TTC549 (cell line): ENCODE measurements around the gene TRPM3.

Source experiments
- FAIRE-seq: peaks from 2 replicates; lab custom pipeline; 2012; peaks lifted over from hg19 to GRCh38; lab: Jason Lieb, UNC

Gene TRPM3

GRCh38 chr9:71097671-71098070 is 23.8 kb downstream of the TRPM3 start:
- FAIRE-seq, result no peak

GRCh38 chr9:71096421-71097108 is 24.9 kb downstream of the TRPM3 start:
- no peak for FAIRE-seq

GRCh38 chr9:71094708-71095251 is 26.6 kb downstream of the TRPM3 start:
- no peak for FAIRE-seq

- no peak for FAIRE-seq
Measured at GRCh38 chr9:71090896-71091295, 30.5 kb downstream of the TRPM3 start.

GRCh38 chr9:71079451-71079850 is 42.0 kb downstream of the TRPM3 start:
- FAIRE-seq, result no peak

- FAIRE-seq, result no peak
Measured at GRCh38 chr9:71076096-71076495, 45.3 kb downstream of the TRPM3 start.

- FAIRE-seq, result no peak
Measured at GRCh38 chr9:71073494-71073893, 47.9 kb downstream of the TRPM3 start.

- FAIRE-seq, result no peak
Measured at GRCh38 chr9:71072587-71072986, 48.8 kb downstream of the TRPM3 start.

GRCh38 chr9:71071633-71072032 is 49.8 kb downstream of the TRPM3 start:
- no peak for FAIRE-seq

GRCh38 chr9:71058660-71059059 is 62.8 kb downstream of the TRPM3 start:
- FAIRE-seq, result no peak

- no peak for FAIRE-seq
Measured at GRCh38 chr9:71052287-71052686, 69.1 kb downstream of the TRPM3 start.

- no peak for FAIRE-seq
Measured at GRCh38 chr9:71048280-71048679, 73.1 kb downstream of the TRPM3 start.

- no peak for FAIRE-seq
Measured at GRCh38 chr9:71042448-71042990, 78.9 kb downstream of the TRPM3 start.

GRCh38 chr9:71037521-71037920 is 83.9 kb downstream of the TRPM3 start:
- no peak for FAIRE-seq

GRCh38 chr9:71036501-71036900 is 84.9 kb downstream of the TRPM3 start:
- no peak for FAIRE-seq

- FAIRE-seq, result no peak
Measured at GRCh38 chr9:71032779-71033178, 88.6 kb downstream of the TRPM3 start.

- no peak for FAIRE-seq
Measured at GRCh38 chr9:71025728-71026127, 95.7 kb downstream of the TRPM3 start.

GRCh38 chr9:71025201-71025600 is 96.2 kb downstream of the TRPM3 start:
- no peak for FAIRE-seq

- no peak for FAIRE-seq
Measured at GRCh38 chr9:71010258-71010657, 111.2 kb downstream of the TRPM3 start.

GRCh38 chr9:71005456-71005855 is 116.0 kb downstream of the TRPM3 start:
- FAIRE-seq, result no peak

GRCh38 chr9:71004196-71004595 is 117.2 kb downstream of the TRPM3 start:
- no peak for FAIRE-seq

- no peak for FAIRE-seq
Measured at GRCh38 chr9:71003346-71003745, 118.1 kb downstream of the TRPM3 start.

- no peak for FAIRE-seq
Measured at GRCh38 chr9:71001780-71002386, 119.5 kb downstream of the TRPM3 start.

GRCh38 chr9:70998962-70999361 is 122.5 kb downstream of the TRPM3 start:
- FAIRE-seq, result no peak
